A549 (cell line): ENCODE measurements around the gene UVSSA.

ENCODE experiments used
- CHD4 ChIP-seq: fragments of 200-600 bp; sonication (generic); IDR thresholded peaks from 2 replicates; pipeline ENCODE4 v1.6.1; 2016; ENCODE audit warnings: antibody characterized with exemption, mild to moderate bottlenecking, borderline replicate concordance
- CTCF ChIP-seq: fragments of >200 bp; sonication (Bioruptor Twin); formaldehyde crosslinking; IDR thresholded peaks from 3 replicates; pipeline ENCODE4 v1.5.1; 2016
- ZC3H11A ChIP-seq: fragments of 450-650 bp; IDR thresholded peaks from 2 replicates; pipeline ENCODE4 v1.6.1; 2014; ENCODE audit warnings: antibody characterized with exemption, mild to moderate bottlenecking

- TF ChIP-seq ZC3H11A (no peak), CHD4 (no peak), CTCF (no peak)
Measured at GRCh38 chr4:1380368-1381151, 33.6 kb downstream of the UVSSA start.
